HG02938 (cell line): ENCODE measurements around the gene TAL2.

Experiments
- ATAC-seq: cut with Tn5 transposase; IDR thresholded peaks from one replicate; pipeline ENCODE4 v1.9.1; 2021; ENCODE audit warnings: mild to moderate bottlenecking, moderate library complexity; ENCODE audit not compliant: unreplicated experiment

The TAL2 gene

GRCh38 chr9:105662184-105663104 is at the start of gene TAL2:
Gene TAL2 (plus strand): TSS chr9:105662457. CDS start chr9:105662497, 40 bp downstream.
- ATAC-seq, result peak; percentile 90

- no peak for ATAC-seq
These were observed 41.3 kb upstream of the TAL2 start for GRCh38 chr9:105621001-105621400.

GRCh38 chr9:105625088-105625487 is 37.2 kb upstream of the TAL2 start:
- no peak for ATAC-seq

GRCh38 chr9:105632807-105633206 is 29.4 kb upstream of the TAL2 start:
- no peak for ATAC-seq

- no peak for ATAC-seq
These were observed 28.8 kb upstream of the TAL2 start for GRCh38 chr9:105633411-105633810.

GRCh38 chr9:105636331-105636730 is 25.9 kb upstream of the TAL2 start:
- no peak for ATAC-seq

- ATAC-seq, result no peak
These were observed 24.4 kb upstream of the TAL2 start for GRCh38 chr9:105637787-105638395.

- ATAC-seq, result no peak
These were observed 22.3 kb upstream of the TAL2 start for GRCh38 chr9:105639936-105640335.

- ATAC-seq, result no peak
These were observed 18.5 kb upstream of the TAL2 start for GRCh38 chr9:105643795-105644194.

- no peak for ATAC-seq
These were observed 15.2 kb upstream of the TAL2 start for GRCh38 chr9:105646879-105647594.

GRCh38 chr9:105647595-105648349 is 14.5 kb upstream of the TAL2 start:
- no peak for ATAC-seq

- ATAC-seq, result no peak
These were observed 10.5 kb upstream of the TAL2 start for GRCh38 chr9:105651806-105652205.

- peak; percentile 50 for ATAC-seq
These were observed 5.9 kb upstream of the TAL2 start for GRCh38 chr9:105656131-105656921.

- no peak for ATAC-seq
These were observed 3.9 kb upstream of the TAL2 start for GRCh38 chr9:105658351-105658750.

- no peak for ATAC-seq
These were observed 1.2 kb upstream of the TAL2 start for GRCh38 chr9:105661011-105661410.

GRCh38 chr9:105663914-105664313 is 1.7 kb downstream of the TAL2 start:
- no peak for ATAC-seq

GRCh38 chr9:105667867-105668266 is 5.6 kb downstream of the TAL2 start:
- ATAC-seq, result no peak

GRCh38 chr9:105670315-105670714 is 8.1 kb downstream of the TAL2 start:
- ATAC-seq, result no peak

- ATAC-seq, result no peak
These were observed 8.5 kb downstream of the TAL2 start for GRCh38 chr9:105670775-105671174.

- ATAC-seq, result no peak
These were observed 10.5 kb downstream of the TAL2 start for GRCh38 chr9:105672711-105673234.
